Right ventricle myocardium inferior (tissue), 1 donor: Measurements from ENCODE around the gene GUK1. TPM values are rescaled to one million over a fixed set of nuclear protein-coding genes. Genes with fewer than 3 reads are reported as not detected.
"Not testable (repeated sequence)": the region's sequence is repeated elsewhere in the genome, so short reads cannot be mapped to it uniquely, and the experiment has no call there.

Source experiments
- ATAC-seq: fragments of 200-7000 bp; cut with Tn5 transposase; one replicate; pipeline ENCODE4 v1.9.1; 2020; ENCODE audit warnings: mild to moderate bottlenecking, moderate library complexity
- DNase-seq: peaks from one replicate; pipeline ENCODE4 v3.0.0; 2021; ENCODE audit errors: missing footprints
- intact Hi-C: fragments of 100-400 bp; cut with DNase I; formaldehyde crosslinking; loops from one replicate; pipeline ENCODE4 v1.11.0; 2022
- total RNA-seq: library from RNA; stranded (reverse); fragmentation: NEBNext Ultra II Directional; extraction: Animal tissue kit (Norgen Biotek cat#: 25700); gene quantifications from one replicate; pipeline ENCODE4 v1.2.1, GENCODE V29; 2021
- donor health status: DM: no; HTN: yes; CAD: no; lungs with severe emphysema.

GUK1 gene
- total RNA-seq, 1 donor from 2014 or later = 162 TPM

- intact Hi-C loops = no loop called here
- peak; percentile 97 for DNase-seq
- peak; percentile 91 for ATAC-seq
Measured at GRCh38 chr1:228102791-228103620, 37.1 kb upstream of the GUK1 start, which contains the start of gene C1orf35. C1orf35 (minus strand) TSS chr1:228103325; CDS start chr1:228103227, 98 bp downstream.

- intact Hi-C loops = no loop called here
- ATAC-seq (no peak), DNase-seq (no peak)
Measured at GRCh38 chr1:228104526-228105269, 35.4 kb upstream of the GUK1 start.

- ATAC-seq (no peak), DNase-seq (no peak)
- intact Hi-C loops = no loop called here
Measured at GRCh38 chr1:228105270-228105995, 34.6 kb upstream of the GUK1 start.

GRCh38 chr1:228105996-228106799 lies 33.9 kb upstream of the GUK1 start:
- no peak for ATAC-seq
- intact Hi-C loops = no loop called here
- DNase-seq = no peak

GRCh38 chr1:228106800-228107054 lies 33.4 kb upstream of the GUK1 start:
- DNase-seq = no peak
- no peak for ATAC-seq
- intact Hi-C loops = no loop called here

GRCh38 chr1:228107636-228108035 lies 32.4 kb upstream of the GUK1 start:
- intact Hi-C loops = loop anchor here (2.0 kb wide), 2 partner anchors 25 to 33 kb away; partner anchors contain the start of genes ARF1 and GUK1
- DNase-seq = no peak
- ATAC-seq = no peak

GRCh38 chr1:228108055-228108690 lies 31.9 kb upstream of the GUK1 start:
- intact Hi-C loops = loop anchor here (2.0 kb wide), 2 partner anchors 25 to 33 kb away; partner anchors contain the start of genes ARF1 and GUK1
- no peak for ATAC-seq
- no peak for DNase-seq

- no peak for ATAC-seq
- intact Hi-C loops = loop anchor here (2.0 kb wide), 2 partner anchors 26 to 32 kb away; partner anchors contain the start of genes ARF1 and GUK1
- DNase-seq = no peak
Measured at GRCh38 chr1:228108742-228109072, 31.4 kb upstream of the GUK1 start.

- DNase-seq (peak; percentile 99), ATAC-seq (peak; percentile 96)
- intact Hi-C loops = loop anchor here (2.0 kb wide), 2 partner anchors 27 to 31 kb away; partner anchors contain the start of genes ARF1 and GUK1
Measured at GRCh38 chr1:228109073-228109961, 30.8 kb upstream of the GUK1 start, which contains the start of gene MRPL55. MRPL55 (minus strand) TSS chr1:228109299; CDS start chr1:228108260, 1,039 bp downstream.

- ATAC-seq (no peak), DNase-seq (no peak)
- intact Hi-C loops = loop anchor here (2.0 kb wide), 2 partner anchors 27 to 31 kb away; partner anchors contain the start of genes ARF1 and GUK1
Measured at GRCh38 chr1:228109962-228110488, 30.1 kb upstream of the GUK1 start.

- ATAC-seq (no peak), DNase-seq (no peak)
- intact Hi-C loops = no loop called here
Measured at GRCh38 chr1:228110556-228110955, 29.5 kb upstream of the GUK1 start.

GRCh38 chr1:228111315-228111714 lies 28.8 kb upstream of the GUK1 start:
- DNase-seq, intact Hi-C loops, ATAC-seq: not testable (repeated sequence)

GRCh38 chr1:228112167-228112566 lies 27.9 kb upstream of the GUK1 start:
- intact Hi-C loops = no loop called here
- DNase-seq = no peak
- ATAC-seq = no peak

GRCh38 chr1:228112617-228113016 lies 27.5 kb upstream of the GUK1 start:
- intact Hi-C loops = no loop called here
- ATAC-seq = no peak
- no peak for DNase-seq

GRCh38 chr1:228114827-228115226 lies 25.3 kb upstream of the GUK1 start:
- ATAC-seq = no peak
- intact Hi-C loops = no loop called here
- DNase-seq = no peak

GRCh38 chr1:228117335-228117734 lies 22.7 kb upstream of the GUK1 start:
- intact Hi-C loops = no loop called here
- no peak for ATAC-seq

GRCh38 chr1:228118040-228118439 lies 22.0 kb upstream of the GUK1 start:
- intact Hi-C loops = no loop called here
- ATAC-seq (no peak), DNase-seq (no peak)

More at GRCh38 chr1:228117335-228117734, 22.7 kb upstream of the GUK1 start:
- no peak for DNase-seq
